IPS-18a (cell line): ENCODE data around the gene RPGRIP1L.

Source experiments
- H3K27ac ChIP-seq: one replicate; pipeline ENCODE4 v1.5.1; 2013; ENCODE audit warnings: low read length
- H3K27me3 ChIP-seq: one replicate; pipeline ENCODE4 v1.6.1; 2013; ENCODE audit warnings: mild to moderate bottlenecking, low read length; ENCODE audit not compliant: control insufficient read depth, insufficient read depth
- H3K36me3 ChIP-seq: one replicate; pipeline ENCODE4 v1.6.1; 2013; ENCODE audit warnings: low read depth, low read length; ENCODE audit not compliant: control insufficient read depth
- H3K4me1 ChIP-seq: one replicate; pipeline ENCODE4 v1.6.1; 2013; ENCODE audit warnings: low read depth, low read length; ENCODE audit not compliant: control insufficient read depth
- H3K4me3 ChIP-seq: one replicate; pipeline ENCODE4 v1.5.1; 2013; ENCODE audit warnings: low read length
- H3K9ac ChIP-seq: one replicate; pipeline ENCODE4 v1.6.1; 2013; ENCODE audit warnings: mild to moderate bottlenecking, low read length, moderate library complexity
- H3K9me3 ChIP-seq: one replicate; pipeline ENCODE4 v1.6.1; 2013; ENCODE audit warnings: low read depth, low read length; ENCODE audit not compliant: control insufficient read depth

Gene RPGRIP1L

GRCh38 chr16:53599548-53599947 lies 104.1 kb downstream of the RPGRIP1L start:
- H3K4me1 ChIP-seq = no peaks in the 10 kb centered on the region
- H3K27me3 ChIP-seq = no peaks in the 10 kb centered on the region
- no peak overlapping the region for H3K27ac ChIP-seq
- no peaks in the 10 kb centered on the region for H3K36me3 ChIP-seq
- H3K4me3 ChIP-seq = no peak overlapping the region
- H3K9ac ChIP-seq = no peak overlapping the region
- H3K9me3 ChIP-seq = no peaks in the 10 kb centered on the region

- no peaks in the 10 kb centered on the region for H3K4me1 ChIP-seq
- H3K36me3 ChIP-seq = no peaks in the 10 kb centered on the region
- no peak overlapping the region for H3K27ac ChIP-seq
- H3K27me3 ChIP-seq = no peaks in the 10 kb centered on the region
- H3K9ac ChIP-seq = no peak overlapping the region
- no peaks in the 10 kb centered on the region for H3K9me3 ChIP-seq
- H3K4me3 ChIP-seq = no peak overlapping the region
These were observed 105.0 kb downstream of the RPGRIP1L start for GRCh38 chr16:53598511-53599275.

- Histone ChIP-seq H3K4me3 (no peak overlapping the region), H3K4me1 (no peaks in the 10 kb centered on the region), H3K36me3 (no peaks in the 10 kb centered on the region), H3K27me3 (no peaks in the 10 kb centered on the region), H3K27ac (no peak overlapping the region), H3K9ac (no peak overlapping the region), H3K9me3 (no peaks in the 10 kb centered on the region)
These were observed 105.9 kb downstream of the RPGRIP1L start for GRCh38 chr16:53597776-53598175.

- H3K36me3 ChIP-seq = no peaks in the 10 kb centered on the region
These were observed 115.5 kb downstream of the RPGRIP1L start for GRCh38 chr16:53588081-53588648.

GRCh38 chr16:53583401-53583800 lies 120.3 kb downstream of the RPGRIP1L start:
- Histone ChIP-seq H3K27ac (no peak overlapping the region), H3K27me3 (no peaks in the 10 kb centered on the region), H3K9ac (no peak overlapping the region), H3K4me3 (no peak overlapping the region), H3K9me3 (no peaks in the 10 kb centered on the region), H3K36me3 (no peaks in the 10 kb centered on the region), H3K4me1 (no peaks in the 10 kb centered on the region)

More at GRCh38 chr16:53588081-53588648, 115.5 kb downstream of the RPGRIP1L start:
- no peaks in the 10 kb centered on the region for H3K4me1 ChIP-seq
- no peak overlapping the region for H3K4me3 ChIP-seq
- H3K9me3 ChIP-seq = no peaks in the 10 kb centered on the region
- H3K27ac ChIP-seq = no peak overlapping the region
- H3K9ac ChIP-seq = no peak overlapping the region
- H3K27me3 ChIP-seq = no peaks in the 10 kb centered on the region

- H3K36me3 ChIP-seq = no peaks in the 10 kb centered on the region
- no peaks in the 10 kb centered on the region for H3K4me1 ChIP-seq
- H3K9ac ChIP-seq = no peak overlapping the region
- no peaks in the 10 kb centered on the region for H3K9me3 ChIP-seq
- H3K4me3 ChIP-seq = no peak overlapping the region
- no peaks in the 10 kb centered on the region for H3K27me3 ChIP-seq
- no peak overlapping the region for H3K27ac ChIP-seq
These were observed 121.9 kb downstream of the RPGRIP1L start for GRCh38 chr16:53581784-53582183.

GRCh38 chr16:53580038-53580802 lies 123.4 kb downstream of the RPGRIP1L start:
- no peaks in the 10 kb centered on the region for H3K4me1 ChIP-seq

GRCh38 chr16:53576904-53577303 lies 126.8 kb downstream of the RPGRIP1L start:
- H3K9ac ChIP-seq = no peak overlapping the region
- no peaks in the 10 kb centered on the region for H3K36me3 ChIP-seq
- H3K27me3 ChIP-seq = no peaks in the 10 kb centered on the region
- H3K4me3 ChIP-seq = no peak overlapping the region
- H3K9me3 ChIP-seq = no peaks in the 10 kb centered on the region
- H3K4me1 ChIP-seq = no peaks in the 10 kb centered on the region
- H3K27ac ChIP-seq = no peak overlapping the region

More at GRCh38 chr16:53580038-53580802, 123.4 kb downstream of the RPGRIP1L start:
- Histone ChIP-seq H3K36me3 (no peaks in the 10 kb centered on the region), H3K27ac (no peak overlapping the region), H3K9ac (no peak overlapping the region), H3K27me3 (no peaks in the 10 kb centered on the region), H3K9me3 (no peaks in the 10 kb centered on the region), H3K4me3 (no peak overlapping the region)

GRCh38 chr16:53576210-53576609 lies 127.4 kb downstream of the RPGRIP1L start:
- H3K36me3 ChIP-seq = no peaks in the 10 kb centered on the region
- no peaks in the 10 kb centered on the region for H3K27me3 ChIP-seq
- no peaks in the 10 kb centered on the region for H3K9me3 ChIP-seq
- no peak overlapping the region for H3K9ac ChIP-seq
- no peak overlapping the region for H3K4me3 ChIP-seq
- H3K27ac ChIP-seq = no peak overlapping the region
- H3K4me1 ChIP-seq = no peaks in the 10 kb centered on the region

- Histone ChIP-seq H3K4me1 (no peaks in the 10 kb centered on the region), H3K9ac (no peak overlapping the region), H3K36me3 (no peaks in the 10 kb centered on the region), H3K27ac (no peak overlapping the region), H3K9me3 (no peaks in the 10 kb centered on the region), H3K27me3 (no peaks in the 10 kb centered on the region), H3K4me3 (no peak overlapping the region)
These were observed 131.9 kb downstream of the RPGRIP1L start for GRCh38 chr16:53571763-53572162.

- H3K9ac ChIP-seq = no peak overlapping the region
- H3K9me3 ChIP-seq = no peaks in the 10 kb centered on the region
- H3K27ac ChIP-seq = no peak overlapping the region
- H3K27me3 ChIP-seq = no peaks in the 10 kb centered on the region
- no peaks in the 10 kb centered on the region for H3K36me3 ChIP-seq
- H3K4me1 ChIP-seq = peaks cover 5% of the 10 kb centered on the region
- no peak overlapping the region for H3K4me3 ChIP-seq
These were observed 137.0 kb downstream of the RPGRIP1L start for GRCh38 chr16:53566552-53567245.
